22Rv1 (cell line): ENCODE results near the gene QTRT2.

Experiments used
- ZFX ChIP-seq: fragments of 450-650 bp; IDR thresholded peaks from 2 replicates; pipeline ENCODE4 v1.6.1; 2017; ENCODE audit warnings: antibody characterized with exemption, borderline replicate concordance
- TF ChIP-seq, protein P1 (sequence below): fragments of 450-650 bp; IDR thresholded peaks from 2 replicates; pipeline ENCODE4 v1.5.1; 2017; ENCODE audit warnings: mild to moderate bottlenecking

DNA sequence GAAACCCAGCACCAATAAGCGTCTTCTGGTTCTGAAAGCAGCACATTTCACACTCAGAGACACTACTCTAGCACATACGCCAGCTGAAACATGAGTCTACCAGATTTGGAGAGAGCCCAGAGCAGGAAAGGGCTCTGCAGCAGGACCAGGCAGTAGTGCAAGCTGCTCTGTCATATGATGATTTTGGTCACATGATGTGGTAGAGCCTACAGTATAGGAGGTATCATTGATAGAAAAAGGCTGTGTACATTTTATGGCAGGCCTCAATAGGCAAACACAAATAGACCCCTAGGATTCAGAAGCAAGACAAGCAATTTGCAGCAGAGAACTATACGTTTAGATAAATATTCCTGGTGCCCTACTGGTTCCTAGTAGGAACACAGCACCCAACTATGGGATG, 58.2 kb downstream of the QTRT2 start:
- TF ChIP-seq, protein P1, sequence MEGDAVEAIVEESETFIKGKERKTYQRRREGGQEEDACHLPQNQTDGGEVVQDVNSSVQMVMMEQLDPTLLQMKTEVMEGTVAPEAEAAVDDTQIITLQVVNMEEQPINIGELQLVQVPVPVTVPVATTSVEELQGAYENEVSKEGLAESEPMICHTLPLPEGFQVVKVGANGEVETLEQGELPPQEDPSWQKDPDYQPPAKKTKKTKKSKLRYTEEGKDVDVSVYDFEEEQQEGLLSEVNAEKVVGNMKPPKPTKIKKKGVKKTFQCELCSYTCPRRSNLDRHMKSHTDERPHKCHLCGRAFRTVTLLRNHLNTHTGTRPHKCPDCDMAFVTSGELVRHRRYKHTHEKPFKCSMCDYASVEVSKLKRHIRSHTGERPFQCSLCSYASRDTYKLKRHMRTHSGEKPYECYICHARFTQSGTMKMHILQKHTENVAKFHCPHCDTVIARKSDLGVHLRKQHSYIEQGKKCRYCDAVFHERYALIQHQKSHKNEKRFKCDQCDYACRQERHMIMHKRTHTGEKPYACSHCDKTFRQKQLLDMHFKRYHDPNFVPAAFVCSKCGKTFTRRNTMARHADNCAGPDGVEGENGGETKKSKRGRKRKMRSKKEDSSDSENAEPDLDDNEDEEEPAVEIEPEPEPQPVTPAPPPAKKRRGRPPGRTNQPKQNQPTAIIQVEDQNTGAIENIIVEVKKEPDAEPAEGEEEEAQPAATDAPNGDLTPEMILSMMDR = no peak
- TF ChIP-seq ZFX = no peak
